H1 (cell line): ENCODE results near the gene STXBP6. TPM values are rescaled to one million over a fixed set of nuclear protein-coding genes. Genes with fewer than 3 reads are reported as not detected.
A peak's percentile ranks its signal among the peaks of the same experiment; 100 is the strongest.

Source experiments
- CTCF ChIA-PET: fragments of 300-600 bp; sonication (Branson Sonifier 250); formaldehyde crosslinking; loops from one replicate; lab custom pipeline; 2021; ENCODE audit not compliant: partially characterized antibody; lab: Charles Lee
- POLR2A ChIA-PET: fragments of 300-600 bp; sonication (Branson Sonifier 250); formaldehyde crosslinking; loops from one replicate; lab custom pipeline; 2021; ENCODE audit warnings: inconsistent platforms; ENCODE audit not compliant: partially characterized antibody; lab: Charles Lee
- DNase-seq, 2 experiments: peaks; one replicate each; pipeline versions ENCODE4 v3.0.0 to v3.0.0-alpha.2; 2010 to 2022; ENCODE audit warnings: low spot score in 2 of 2, low read depth in 1 of 2, mixed read lengths in 1 of 2
- FAIRE-seq: peaks from 2 replicates; lab custom pipeline; 2011; peaks lifted over from hg19 to GRCh38; lab: Jason Lieb, UNC
- H2AFZ ChIP-seq: 2 replicates; pipeline ENCODE4 v1.8.1; 2012; ENCODE audit warnings: low read length, inconsistent platforms
- H2AK5ac ChIP-seq: 2 replicates; pipeline ENCODE4 v1.6.1; 2013; ENCODE audit warnings: low read depth, low read length
- H2BK120ac ChIP-seq: replicated peaks from 2 replicates; pipeline ENCODE3; 2013; ENCODE audit warnings: low read depth, low read length, inconsistent platforms
- H2BK12ac ChIP-seq: 2 replicates; pipeline ENCODE4 v1.6.1; 2013; ENCODE audit warnings: low read depth, low read length
- H2BK15ac ChIP-seq: 2 replicates; pipeline ENCODE4 v1.6.1; 2013; ENCODE audit warnings: low read length
- H2BK20ac ChIP-seq: 2 replicates; pipeline ENCODE4 v1.6.1; 2013; ENCODE audit warnings: low read length
- H2BK5ac ChIP-seq: 2 replicates; pipeline ENCODE4 v1.6.1; 2013; ENCODE audit warnings: low read depth, low read length
- H3K14ac ChIP-seq: 2 replicates; pipeline ENCODE4 v1.6.1; 2013; ENCODE audit warnings: inconsistent platforms; ENCODE audit not compliant: insufficient read length
- H3K18ac ChIP-seq: 2 replicates; pipeline ENCODE4 v1.6.1; 2013; ENCODE audit warnings: low read length; ENCODE audit errors: extremely low read depth
- H3K23ac ChIP-seq: 2 replicates; pipeline ENCODE4 v1.6.1; 2013; ENCODE audit warnings: inconsistent platforms; ENCODE audit not compliant: insufficient read length
- H3K23me2 ChIP-seq: 2 replicates; pipeline ENCODE4 v1.6.1; 2013; ENCODE audit warnings: low read depth, low read length
- H3K27ac ChIP-seq: 2 replicates; pipeline ENCODE4 v1.6.1; 2011; ENCODE audit warnings: low read depth, low read length, inconsistent platforms
- H3K27me3 ChIP-seq, 4 experiments: replicated peaks in 1 of 4; 1 replicate in 1 of 4; 2 replicates in 3 of 4; pipeline versions ENCODE4 v1.6.1 to v1.8.1; 2011 to 2013; ENCODE audit warnings: low read length in 3 of 4, mild to moderate bottlenecking in 3 of 4, inconsistent platforms in 2 of 4, mixed read lengths in 2 of 4, moderate library complexity in 1 of 4; ENCODE audit not compliant: control insufficient read depth in 3 of 4, insufficient read depth in 3 of 4; ENCODE audit errors: extremely low read depth in 1 of 4
- H3K36me3 ChIP-seq, 4 experiments: 2 replicates each; pipeline versions ENCODE4 v1.6.1 to v1.8.1; 2011 to 2013; ENCODE audit warnings: mild to moderate bottlenecking in 4 of 4, low read length in 3 of 4, moderate library complexity in 2 of 4, control low read depth in 1 of 4, inconsistent platforms in 1 of 4; ENCODE audit not compliant: insufficient read depth in 4 of 4, control insufficient read depth in 2 of 4
- H3K4ac ChIP-seq: replicated peaks from 2 replicates; pipeline ENCODE3; 2013; ENCODE audit warnings: low read length, low read depth, mixed read lengths, inconsistent platforms; ENCODE audit not compliant: insufficient read length
- H3K4me1 ChIP-seq, 4 experiments: replicated peaks in 1 of 4; 1 replicate in 1 of 4; 2 replicates in 3 of 4; pipeline versions ENCODE4 v1.6.1 to v1.8.1; 2011 to 2013; ENCODE audit warnings: low read length in 3 of 4, inconsistent platforms in 2 of 4, mixed read lengths in 1 of 4; ENCODE audit not compliant: insufficient read depth in 4 of 4, control insufficient read depth in 3 of 4
- H3K4me2 ChIP-seq, 2 experiments: 2 replicates each; pipeline versions ENCODE4 v1.6.1 to v1.8.1; 2011 to 2013; ENCODE audit warnings: low read depth in 2 of 2, low read length in 2 of 2, control low read depth in 1 of 2, inconsistent platforms in 1 of 2, mild to moderate bottlenecking in 1 of 2; ENCODE audit not compliant: insufficient read depth in 1 of 2
- H3K4me3 ChIP-seq, 4 experiments: fragments of 200-600, 300-600 bp in 1 of 4; sonication (generic), shearing (Covaris generic), sonication (Bioruptor Twin) in 1 of 4; 2 replicates each; pipeline versions ENCODE4 v1.5.1 to v1.8.1; 2011 to 2016; ENCODE audit warnings: low read length in 4 of 4, low read depth in 3 of 4, control low read depth in 2 of 4, inconsistent platforms in 2 of 4, mild to moderate bottlenecking in 2 of 4, mixed read lengths in 1 of 4, moderate library complexity in 1 of 4; ENCODE audit not compliant: insufficient read depth in 2 of 4; ENCODE audit errors: extremely low read depth in 1 of 4
- H3K56ac ChIP-seq: replicated peaks from 2 replicates; pipeline ENCODE3; 2013; ENCODE audit warnings: low read depth, mild to moderate bottlenecking, mixed read lengths, low read length, inconsistent platforms; ENCODE audit not compliant: insufficient read length
- H3K79me1 ChIP-seq: 2 replicates; pipeline ENCODE4 v1.6.1; 2013; ENCODE audit warnings: low read depth, low read length, control low read depth
- H3K79me2 ChIP-seq, 2 experiments: 2 replicates each; pipeline versions ENCODE4 v1.6.1 to v1.8.1; 2012 to 2013; ENCODE audit warnings: low read length in 2 of 2, mild to moderate bottlenecking in 2 of 2, inconsistent platforms in 1 of 2; ENCODE audit not compliant: insufficient read depth in 2 of 2, control insufficient read depth in 1 of 2
- H3K9ac ChIP-seq, 4 experiments: replicated peaks in 1 of 4; 1 replicate in 1 of 4; 2 replicates in 3 of 4; pipeline versions ENCODE4 v1.6.1 to v1.8.1; 2011 to 2013; ENCODE audit warnings: low read depth in 3 of 4, low read length in 3 of 4, control low read depth in 2 of 4, mild to moderate bottlenecking in 2 of 4, moderate library complexity in 2 of 4, inconsistent platforms in 1 of 4; ENCODE audit errors: extremely low read depth in 1 of 4
- H3K9me3 ChIP-seq, 2 experiments: 2 replicates each; pipeline versions ENCODE4 v1.6.1 to v1.8.1; 2012 to 2013; ENCODE audit warnings: mild to moderate bottlenecking in 2 of 2, moderate library complexity in 2 of 2, control low read depth in 1 of 2, inconsistent platforms in 1 of 2, low read depth in 1 of 2, low read length in 1 of 2, mixed read lengths in 1 of 2; ENCODE audit not compliant: insufficient read depth in 2 of 2
- H4K20me1 ChIP-seq, 2 experiments: replicated peaks in 1 of 2; 2 replicates each; pipeline versions ENCODE3 to v1.8.1; 2011 to 2013; ENCODE audit warnings: inconsistent platforms in 2 of 2, low read length in 2 of 2, mild to moderate bottlenecking in 1 of 2; ENCODE audit not compliant: insufficient read depth in 2 of 2, control insufficient read depth in 1 of 2
- H4K5ac ChIP-seq: 2 replicates; pipeline ENCODE4 v1.6.1; 2013; ENCODE audit warnings: low read length, low read depth, mixed read lengths, inconsistent platforms; ENCODE audit not compliant: insufficient read length
- H4K8ac ChIP-seq: 2 replicates; pipeline ENCODE4 v1.8.0; 2013; ENCODE audit warnings: mild to moderate bottlenecking, moderate library complexity, low read length, inconsistent platforms; ENCODE audit not compliant: insufficient read depth; ENCODE audit errors: extremely low read depth
- H4K91ac ChIP-seq: replicated peaks from 2 replicates; pipeline ENCODE3; 2013; ENCODE audit warnings: low read length, mixed read lengths, inconsistent platforms; ENCODE audit not compliant: insufficient read length
- CEBPB ChIP-seq: IDR thresholded peaks from 2 replicates; pipeline ENCODE4 v1.6.1; 2012; ENCODE audit warnings: low read depth, low read length
- CTCF ChIP-seq, 3 experiments: IDR thresholded peaks; 1 replicate in 2 of 3; 2 replicates in 1 of 3; pipeline versions ENCODE4 v1.5.1 to v1.6.1; 2011; ENCODE audit warnings: low read length in 3 of 3, mild to moderate bottlenecking in 3 of 3, inconsistent platforms in 2 of 3, low read depth in 1 of 3, moderate library complexity in 1 of 3; ENCODE audit not compliant: insufficient read depth in 1 of 3; ENCODE audit errors: control extremely low read depth in 1 of 3
- EP300 ChIP-seq, 2 experiments: IDR thresholded peaks; 1 replicate in 1 of 2; 2 replicates in 1 of 2; pipeline ENCODE4 v1.6.1; 2011 to 2012; ENCODE audit warnings: low read depth in 2 of 2, low read length in 2 of 2, mild to moderate bottlenecking in 2 of 2, borderline replicate concordance in 1 of 2, inconsistent platforms in 1 of 2, moderate library complexity in 1 of 2
- GTF2F1 ChIP-seq: IDR thresholded peaks from 2 replicates; pipeline ENCODE4 v1.6.1; 2012; ENCODE audit warnings: low read depth, low read length, improper control_type of control experiment, borderline replicate concordance
- POLR2A ChIP-seq, 2 experiments: IDR thresholded peaks; 1 replicate in 1 of 2; 2 replicates in 1 of 2; pipeline ENCODE4 v1.6.1; 2011; ENCODE audit warnings: low read depth in 2 of 2, low read length in 2 of 2, mild to moderate bottlenecking in 2 of 2; ENCODE audit errors: control extremely low read depth in 1 of 2
- RAD21 ChIP-seq, 2 experiments: IDR thresholded peaks in 1 of 2; conservative IDR thresholded peaks in 1 of 2; 2 replicates each; pipeline ENCODE4 v1.6.1; 2011; ENCODE audit warnings: low read depth in 2 of 2, low read length in 2 of 2, improper control_type of control experiment in 1 of 2, inconsistent platforms in 1 of 2, mild to moderate bottlenecking in 1 of 2, moderate library complexity in 1 of 2
- SRF ChIP-seq: IDR thresholded peaks from 2 replicates; pipeline ENCODE4 v1.6.1; 2011; ENCODE audit warnings: mild to moderate bottlenecking, low read depth, low read length, moderate library complexity
- whole genome bisulfite sequencing, 2 experiments: shearing (Covaris generic) in 1 of 2; methylation state at CpG; one replicate each; pipeline versions ENCODE4 v1.1.6 to v1.1.7; 2013 to 2015; ENCODE audit warnings: low lambda C conversion rate in 2 of 2, mixed read lengths in 2 of 2, inconsistent platforms in 1 of 2, low coverage in 1 of 2, missing lambda C conversion rate in 1 of 2; ENCODE audit not compliant: insufficient replicate concordance in 2 of 2, insufficient coverage in 1 of 2, insufficient read length in 1 of 2; ENCODE audit errors: extremely low coverage in 1 of 2, missing lambda C conversion rate in 1 of 2; 5-methylcytosine and 5-hydroxymethylcytosine counted together
- polyA plus RNA-seq, 7 experiments: library from polyadenylated mRNA; depleted of rRNA in 3 of 7; stranded (reverse) in 5 of 7; unstranded in 2 of 7; fragments of >200 nt in 5 of 7; fragments of 200-250 nt in 2 of 7; gene quantifications; 1 replicate in 5 of 7; 2 replicates in 1 of 7; 4 replicates in 1 of 7; pipeline versions ENCODE4 v1.2.1 to v1.2.3, GENCODE V29; 2011 to 2013; ENCODE audit warnings: missing spikeins in 2 of 7, mixed read lengths in 2 of 7
- total RNA-seq: library from RNA; stranded (reverse); fragmentation: NEBNext Ultra II Directional; extraction: Animal tissue kit (Norgen Biotek cat#: 25700); gene quantifications from 2 replicates; pipeline ENCODE4 v1.2.1, GENCODE V29; 2021

STXBP6 gene
- total and polyA plus RNA-seq, 2 of the 8 experiments (the other 6 are each of a cell fraction or from before 2014, with no cell fraction given) = 9.4 to 18.1 TPM

GRCh38 chr14:24806061-24806678 is 243.8 kb downstream of the STXBP6 start:
- H2AFZ ChIP-seq = peak overlapping the region; percentile 86
- POLR2A ChIA-PET = interaction anchor here (1.5 kb wide), 1 partner anchor 245 kb away, joined by 4 read pairs; no protein-coding TSS in a partner anchor

More at GRCh38 chr14:24806061-24806678, 243.8 kb downstream of the STXBP6 start:
- Histone ChIP-seq H3K36me3 (no peaks in the 10 kb centered on the region), H4K91ac (no peak overlapping the region), H3K9me3 (no peaks in the 10 kb centered on the region), H3K4me3 (no peak overlapping the region), H3K4me2 (no peak overlapping the region), H3K14ac (no peak overlapping the region), H3K23ac (no peak overlapping the region), H4K5ac (no peak overlapping the region), H4K8ac (no peak overlapping the region), H2AK5ac (no peak overlapping the region), H3K27ac (no peak overlapping the region), H3K79me2 (no peaks in the 10 kb centered on the region), H2BK15ac (no peak overlapping the region), H3K79me1 (no peaks in the 10 kb centered on the region), H3K23me2 (no peaks in the 10 kb centered on the region; the same call in 1 of the 2 replicates), H2BK120ac (no peak overlapping the region), H3K18ac (no peak overlapping the region), H4K20me1 (no peaks in the 10 kb centered on the region), H3K27me3 (no peaks in the 10 kb centered on the region; a peak in 1 of 7 replicates), H3K4me1 (peaks cover 0 to 3% (median 0%) of the 10 kb centered on the region in 4 experiments; a peak in 1 of 7 replicates), H2BK12ac (no peak overlapping the region), H3K4ac (no peak overlapping the region), H2BK20ac (no peak overlapping the region), H3K9ac (no peak overlapping the region), H2BK5ac (no peak overlapping the region), H3K56ac (no peak overlapping the region)
- WGBS, 2 experiments = 42% methylated on average over 9 of the region's 9 CpGs; no CpG with 5 or more reads in 1 of the 2 experiments
- peak; percentile 88 for FAIRE-seq
- TF ChIP-seq GTF2F1 (no peak), EP300 (IDR thresholded peaks at IDR 0.05; ENCODE audit: borderline replicate concordance in 1 of 2, low read depth in 2 of 2, low read length in 2 of 2) (no peak), POLR2A (IDR thresholded peaks at IDR 0.05; ENCODE audit: control extremely low read depth in 1 of 2, low read depth in 2 of 2, low read length in 2 of 2) (no peak), RAD21 (IDR thresholded peaks at IDR 0.05 in 1 of 2, conservative IDR thresholded peaks at IDR 0.05 in 1 of 2; ENCODE audit: low read depth in 2 of 2, low read length in 2 of 2) (peak; percentile 96 to 97), CTCF (IDR thresholded peaks at IDR 0.05; ENCODE audit: control extremely low read depth in 1 of 3, insufficient read depth in 1 of 3, low read depth in 1 of 3, low read length in 3 of 3) (peak; percentile 78 to 91 (median 90)), CEBPB (no peak), SRF (no peak)
- DNase-seq = peak; percentile 57 to 91
- CTCF ChIA-PET = interaction anchor here (0.6 to 7.4 kb wide), 76 partner anchors 10 to 1658 kb away, joined by 3 to 80 read pairs (median 5); partner anchors contain the start of gene STXBP6
